Measurements from ENCODE around the gene PLPPR1.

PLPPR1 gene

GRCh38 chr9:101264727-101265126 is 236.2 kb downstream of the PLPPR1 start:
- Histone ChIP-seq H3K27ac (no peak overlapping the region), H3K4me3 (no peak overlapping the region), H3K9me3 (no peaks in the 10 kb centered on the region), H3K4me1 (no peaks in the 10 kb centered on the region), H3K27me3 (no peaks in the 10 kb centered on the region), H3K36me3 (no peaks in the 10 kb centered on the region)
- no peak for TF ChIP-seq CTCF (IDR thresholded peaks at IDR 0.05)
- no peak for DNase-seq
- intact Hi-C loops (cut with DNase I; ENCODE audit: low total_unique reads): no loop called here

GRCh38 chr9:101265261-101265660 is 236.7 kb downstream of the PLPPR1 start:
- intact Hi-C loops (cut with DNase I; ENCODE audit: low total_unique reads): no loop called here
- DNase-seq: no peak
- no peaks in the 10 kb centered on the region for H3K4me1 ChIP-seq
- no peaks in the 10 kb centered on the region for H3K27me3 ChIP-seq
- no peak overlapping the region for H3K4me3 ChIP-seq
- no peak for TF ChIP-seq CTCF (IDR thresholded peaks at IDR 0.05)
- H3K27ac ChIP-seq: no peak overlapping the region
- H3K9me3 ChIP-seq: no peaks in the 10 kb centered on the region
- H3K36me3 ChIP-seq: no peaks in the 10 kb centered on the region

- Histone ChIP-seq H3K4me1 (no peaks in the 10 kb centered on the region), H3K27me3 (no peaks in the 10 kb centered on the region), H3K36me3 (no peaks in the 10 kb centered on the region), H3K9me3 (no peaks in the 10 kb centered on the region), H3K4me3 (no peak overlapping the region), H3K27ac (no peak overlapping the region)
- intact Hi-C loops (cut with DNase I; ENCODE audit: low total_unique reads): no loop called here
- TF ChIP-seq CTCF (IDR thresholded peaks at IDR 0.05): no peak
- no peak for DNase-seq
Measured at GRCh38 chr9:101268426-101268825, 239.9 kb downstream of the PLPPR1 start.

GRCh38 chr9:101269591-101270283 is 241.2 kb downstream of the PLPPR1 start:
- DNase-seq: no peak
- Histone ChIP-seq H3K36me3 (no peaks in the 10 kb centered on the region), H3K27me3 (no peaks in the 10 kb centered on the region), H3K4me3 (no peak overlapping the region), H3K9me3 (no peaks in the 10 kb centered on the region), H3K27ac (no peak overlapping the region), H3K4me1 (no peaks in the 10 kb centered on the region)
- intact Hi-C loops (cut with DNase I; ENCODE audit: low total_unique reads): no loop called here
- TF ChIP-seq CTCF (IDR thresholded peaks at IDR 0.05): no peak

GRCh38 chr9:101270302-101270701 is 241.8 kb downstream of the PLPPR1 start:
- H3K4me3 ChIP-seq: no peak overlapping the region
- H3K4me1 ChIP-seq: no peaks in the 10 kb centered on the region
- DNase-seq: no peak
- H3K36me3 ChIP-seq: no peaks in the 10 kb centered on the region
- TF ChIP-seq CTCF (IDR thresholded peaks at IDR 0.05): no peak
- intact Hi-C loops (cut with DNase I; ENCODE audit: low total_unique reads): no loop called here
- no peaks in the 10 kb centered on the region for H3K9me3 ChIP-seq
- no peaks in the 10 kb centered on the region for H3K27me3 ChIP-seq
- no peak overlapping the region for H3K27ac ChIP-seq

GRCh38 chr9:101271102-101271501 is 242.6 kb downstream of the PLPPR1 start:
- Histone ChIP-seq H3K4me1 (no peaks in the 10 kb centered on the region), H3K27me3 (no peaks in the 10 kb centered on the region), H3K4me3 (no peak overlapping the region), H3K27ac (no peak overlapping the region), H3K9me3 (no peaks in the 10 kb centered on the region), H3K36me3 (no peaks in the 10 kb centered on the region)
- no peak for DNase-seq
- TF ChIP-seq CTCF (IDR thresholded peaks at IDR 0.05): no peak
- intact Hi-C loops (cut with DNase I; ENCODE audit: low total_unique reads): no loop called here

All from tibial artery (tissue), 4 donors.